Fibroblast of lung (primary cell): ENCODE data around the gene TGDS. TPM values are rescaled to one million over a fixed set of nuclear protein-coding genes. Genes with fewer than 3 reads are reported as not detected.

Experiments used
- DNase-seq, 2 donors: peaks; one replicate each; pipeline versions ENCODE4 v3.0.0 to v3.0.0-alpha.2; 2010; ENCODE audit warnings: low read depth in 2 of 2
- H2AFZ ChIP-seq: 2 replicates; pipeline ENCODE4 v1.5.1; 2012; ENCODE audit warnings: low read length, control low read depth, inconsistent platforms
- H3K27ac ChIP-seq: 2 replicates; pipeline ENCODE4 v1.5.1; 2011; ENCODE audit warnings: low read length, control low read depth; ENCODE audit not compliant: insufficient read depth
- H3K27me3 ChIP-seq: 2 replicates; pipeline ENCODE4 v1.5.1; 2011; ENCODE audit warnings: mild to moderate bottlenecking, low read length; ENCODE audit not compliant: control insufficient read depth, insufficient read depth
- H3K36me3 ChIP-seq: 2 replicates; pipeline ENCODE4 v1.5.1; 2011; ENCODE audit warnings: low read length; ENCODE audit not compliant: control insufficient read depth, insufficient read depth
- H3K4me1 ChIP-seq: 2 replicates; pipeline ENCODE4 v1.5.1; 2011; ENCODE audit warnings: low read length; ENCODE audit not compliant: control insufficient read depth, insufficient read depth; ENCODE audit errors: extremely low read depth
- H3K4me2 ChIP-seq: 2 replicates; pipeline ENCODE4 v1.5.1; 2011; ENCODE audit warnings: low read length, control low read depth; ENCODE audit not compliant: insufficient read depth; ENCODE audit errors: extremely low read depth
- H3K4me3 ChIP-seq, 4 experiments: fragments of 200-600 bp in 1 of 4; sonication (generic) in 1 of 4; replicated peaks in 1 of 4; 2 replicates each; pipeline ENCODE4 v1.5.1; 2011 to 2016; ENCODE audit warnings: low read length in 4 of 4, low read depth in 3 of 4, mild to moderate bottlenecking in 3 of 4, control low read depth in 2 of 4, inconsistent platforms in 1 of 4, mixed read lengths in 1 of 4; ENCODE audit not compliant: insufficient read depth in 1 of 4; ENCODE audit errors: control extremely low read depth in 1 of 4
- H3K79me2 ChIP-seq: 2 replicates; pipeline ENCODE4 v1.5.1; 2012; ENCODE audit warnings: mild to moderate bottlenecking, low read length, inconsistent platforms; ENCODE audit not compliant: control insufficient read depth, insufficient read depth
- H3K9ac ChIP-seq: 2 replicates; pipeline ENCODE4 v1.5.1; 2011; ENCODE audit warnings: mild to moderate bottlenecking, low read length, control low read depth; ENCODE audit not compliant: insufficient read depth
- H3K9me3 ChIP-seq: 2 replicates; pipeline ENCODE4 v1.5.1; 2012; ENCODE audit warnings: low read depth, low read length; ENCODE audit not compliant: control insufficient read depth, insufficient read depth
- H4K20me1 ChIP-seq: 2 replicates; pipeline ENCODE4 v1.5.1; 2011; ENCODE audit warnings: low read length; ENCODE audit not compliant: control insufficient read depth, insufficient read depth; ENCODE audit errors: extremely low read depth
- EZH2 ChIP-seq: IDR thresholded peaks from 2 replicates; pipeline ENCODE4 v1.5.1; 2012; ENCODE audit warnings: low read length, control low read depth, mild to moderate bottlenecking; ENCODE audit errors: missing control alignments
- polyA plus RNA-seq, 2 donors: library from polyadenylated mRNA; depleted of rRNA in 1 of 2; stranded (reverse) in 1 of 2; unstranded in 1 of 2; fragments of >200 nt; gene quantifications; 2 replicates each; pipeline ENCODE4 v1.2.1, GENCODE V29; 2011 to 2012; ENCODE audit warnings: missing spikeins in 1 of 2
- total RNA-seq: library from RNA; depleted of rRNA; stranded (reverse); fragments of >200 nt; gene quantifications from 2 replicates; pipeline ENCODE4 v1.2.1, GENCODE V29; 2014
- TF ChIP-seq, protein P1 (sequence below), 2 donors: IDR thresholded peaks in 1 of 2; conservative IDR thresholded peaks in 1 of 2; 1 replicate in 1 of 2; 2 replicates in 1 of 2; pipeline ENCODE4 v1.5.1; 2011 to 2012; ENCODE audit warnings: low read length in 2 of 2, control low read depth in 1 of 2, inconsistent platforms in 1 of 2, low read depth in 1 of 2, mild to moderate bottlenecking in 1 of 2

TGDS gene
- total and polyA plus RNA-seq, 2 donors (not counting 1 experiment from before 2014, with no cell fraction given) = 13.4 to 15.2 TPM

DNA sequence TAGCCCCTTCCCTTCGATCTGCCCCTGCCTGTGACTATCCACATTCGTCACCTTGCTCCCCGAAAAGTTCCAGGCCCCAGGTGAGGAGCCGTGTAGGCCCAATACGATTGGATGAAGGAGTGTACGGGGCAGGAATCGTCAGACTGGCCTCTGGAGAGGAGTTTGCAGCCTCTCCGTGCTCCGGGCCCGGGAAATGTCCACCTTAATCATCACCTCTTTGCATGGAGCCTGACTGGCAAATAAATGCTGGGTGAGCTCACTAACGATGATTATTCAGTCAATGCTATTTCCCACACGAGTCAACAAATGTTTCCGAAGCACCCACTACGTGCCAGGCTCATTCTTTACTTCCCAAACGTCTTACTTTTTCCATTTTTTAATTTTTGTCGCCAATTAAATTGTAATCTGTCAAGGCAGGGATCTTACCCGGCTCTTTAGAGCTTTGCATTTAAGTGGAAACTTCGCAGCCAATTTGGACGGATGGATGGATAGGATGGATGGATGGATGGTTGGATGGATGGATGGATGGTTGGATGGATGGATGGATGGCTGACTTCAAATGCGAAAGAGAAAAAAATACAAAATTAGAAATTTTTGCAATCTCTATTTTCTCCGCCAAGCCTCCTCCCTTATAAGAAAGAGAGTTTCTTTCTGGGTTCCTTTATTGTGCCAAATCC lies 45.8 kb downstream of the TGDS start:
- no peaks in the 10 kb centered on the region for H4K20me1 ChIP-seq
- H3K9me3 ChIP-seq = no peaks in the 10 kb centered on the region
- TF ChIP-seq EZH2 = no peak
- TF ChIP-seq, protein P1, sequence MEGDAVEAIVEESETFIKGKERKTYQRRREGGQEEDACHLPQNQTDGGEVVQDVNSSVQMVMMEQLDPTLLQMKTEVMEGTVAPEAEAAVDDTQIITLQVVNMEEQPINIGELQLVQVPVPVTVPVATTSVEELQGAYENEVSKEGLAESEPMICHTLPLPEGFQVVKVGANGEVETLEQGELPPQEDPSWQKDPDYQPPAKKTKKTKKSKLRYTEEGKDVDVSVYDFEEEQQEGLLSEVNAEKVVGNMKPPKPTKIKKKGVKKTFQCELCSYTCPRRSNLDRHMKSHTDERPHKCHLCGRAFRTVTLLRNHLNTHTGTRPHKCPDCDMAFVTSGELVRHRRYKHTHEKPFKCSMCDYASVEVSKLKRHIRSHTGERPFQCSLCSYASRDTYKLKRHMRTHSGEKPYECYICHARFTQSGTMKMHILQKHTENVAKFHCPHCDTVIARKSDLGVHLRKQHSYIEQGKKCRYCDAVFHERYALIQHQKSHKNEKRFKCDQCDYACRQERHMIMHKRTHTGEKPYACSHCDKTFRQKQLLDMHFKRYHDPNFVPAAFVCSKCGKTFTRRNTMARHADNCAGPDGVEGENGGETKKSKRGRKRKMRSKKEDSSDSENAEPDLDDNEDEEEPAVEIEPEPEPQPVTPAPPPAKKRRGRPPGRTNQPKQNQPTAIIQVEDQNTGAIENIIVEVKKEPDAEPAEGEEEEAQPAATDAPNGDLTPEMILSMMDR (conservative IDR thresholded peaks at IDR 0.05 in 1 of 2, IDR thresholded peaks at IDR 0.05 in 1 of 2; ENCODE audit: low read depth in 1 of 2, low read length in 2 of 2) = no peak
- DNase-seq = peak; percentile 62 to 64
- no peaks in the 10 kb centered on the region for H3K36me3 ChIP-seq
- H3K79me2 ChIP-seq = no peaks in the 10 kb centered on the region
- no peaks in the 10 kb centered on the region for H3K4me1 ChIP-seq
- H3K9ac ChIP-seq = peak overlapping the region; percentile 77
- H2AFZ ChIP-seq = peak overlapping the region; percentile 99
- H3K27me3 ChIP-seq = no peaks in the 10 kb centered on the region
- peak overlapping the region; percentile 61 for H3K4me2 ChIP-seq
- peak overlapping the region; percentile 75 for H3K27ac ChIP-seq
- H3K4me3 ChIP-seq = peak overlapping the region; percentile 78 to 88 (median 82)

DNA sequence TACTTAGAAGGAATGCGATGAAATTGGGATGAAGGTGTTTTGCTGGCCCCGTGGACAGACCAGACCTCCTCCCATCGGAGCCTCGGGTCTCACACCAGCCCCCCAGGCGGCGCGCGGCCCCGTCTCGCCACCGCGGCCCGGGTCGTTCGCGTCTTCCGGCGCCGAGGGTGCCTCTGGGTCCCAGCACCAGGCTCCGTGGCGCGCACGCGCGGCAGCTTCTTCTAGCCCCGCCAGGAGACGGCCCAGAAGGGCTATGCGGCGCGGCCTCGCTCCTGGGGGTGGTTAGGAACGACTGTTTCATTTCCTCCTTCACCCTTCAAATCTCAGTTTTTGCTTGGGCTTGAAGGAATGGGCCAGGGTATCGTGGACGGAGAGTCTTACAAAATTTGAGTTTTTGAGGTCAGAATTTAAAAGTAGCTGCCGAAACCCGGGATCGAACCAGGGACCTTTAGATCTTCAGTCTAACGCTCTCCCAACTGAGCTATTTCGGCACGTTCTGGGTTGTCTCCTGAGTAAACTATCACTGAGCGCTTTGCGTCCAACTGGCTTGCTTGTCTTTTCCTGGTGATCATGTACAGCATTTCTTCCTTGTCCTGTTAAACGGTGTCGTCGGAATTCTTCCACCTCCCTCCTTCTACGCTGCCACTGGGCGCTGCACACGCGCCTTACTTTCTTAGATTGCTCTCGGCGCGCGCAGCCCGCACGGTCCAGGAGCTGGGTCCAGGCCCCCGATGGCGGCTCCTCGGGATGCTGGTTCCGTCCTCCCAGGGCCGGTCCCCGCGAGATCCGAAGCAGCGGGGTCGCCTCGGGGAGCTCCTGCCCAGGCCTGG lies 46.5 kb downstream of the TGDS start:
- peak overlapping the region; percentile 75 for H3K27ac ChIP-seq
- TF ChIP-seq, protein P1 (conservative IDR thresholded peaks at IDR 0.05 in 1 of 2, IDR thresholded peaks at IDR 0.05 in 1 of 2; ENCODE audit: low read depth in 1 of 2, low read length in 2 of 2) = no peak
- TF ChIP-seq EZH2 = no peak

DNA sequence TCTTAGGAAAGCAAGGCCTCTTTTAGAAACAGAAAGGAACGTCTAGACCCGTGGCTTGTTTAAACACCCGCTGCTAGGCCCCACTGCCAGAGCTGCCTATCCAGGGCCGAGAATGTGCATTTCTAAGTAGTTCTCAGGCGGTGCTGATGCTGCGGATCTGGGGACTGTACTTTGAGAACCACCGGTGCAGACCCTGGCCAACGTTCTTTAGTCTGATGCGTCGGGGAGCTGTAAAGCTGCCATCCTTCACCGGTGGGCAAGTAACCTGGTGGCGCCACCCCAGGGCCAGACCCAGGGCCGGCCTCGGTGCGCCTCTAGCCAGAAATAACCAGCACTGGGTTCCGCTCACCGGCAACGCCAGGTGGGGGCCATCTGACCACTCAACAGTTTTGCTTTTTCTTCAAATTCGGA lies 47.1 kb downstream of the TGDS start:
- DNase-seq = peak; percentile 48 to 57
- Histone ChIP-seq H3K9ac (peak overlapping the region; percentile 62), H3K27ac (peak overlapping the region; percentile 75), H3K4me3 (peak overlapping the region; percentile 49 to 88 (median 80)), H3K9me3 (no peaks in the 10 kb centered on the region), H4K20me1 (no peaks in the 10 kb centered on the region), H3K4me1 (no peaks in the 10 kb centered on the region), H2AFZ (peak overlapping the region; percentile 95), H3K4me2 (peak overlapping the region; percentile 92), H3K36me3 (no peaks in the 10 kb centered on the region), H3K79me2 (no peaks in the 10 kb centered on the region), H3K27me3 (no peaks in the 10 kb centered on the region)
- TF ChIP-seq EZH2 = no peak
- TF ChIP-seq, protein P1 (conservative IDR thresholded peaks at IDR 0.05 in 1 of 2, IDR thresholded peaks at IDR 0.05 in 1 of 2; ENCODE audit: low read depth in 1 of 2, low read length in 2 of 2) = peak in 1 of 2 donors; percentile 8

More for the DNA sequence above, 46.5 kb downstream of the TGDS start:
- Histone ChIP-seq H3K4me2 (peak overlapping the region; percentile 92), H3K9ac (peak overlapping the region; percentile 77), H3K4me1 (no peaks in the 10 kb centered on the region), H3K36me3 (no peaks in the 10 kb centered on the region), H3K27me3 (no peaks in the 10 kb centered on the region), H3K79me2 (no peaks in the 10 kb centered on the region), H4K20me1 (no peaks in the 10 kb centered on the region), H3K4me3 (peak overlapping the region; percentile 78 to 88 (median 82)), H2AFZ (peak overlapping the region; percentile 99), H3K9me3 (no peaks in the 10 kb centered on the region)
- DNase-seq = peak; percentile 94 to 98
